SU-DHL-6 (cell line): Measurements from ENCODE around the gene TBCA.

Source experiments
- H2AFZ ChIP-seq: fragments of 200-600 bp; sonication (generic); 2 replicates; pipeline ENCODE4 v1.6.1; 2014; ENCODE audit warnings: low read depth, mild to moderate bottlenecking, moderate library complexity, mixed read lengths, antibody characterized with exemption, low read length; ENCODE audit not compliant: severe bottlenecking
- H3F3A ChIP-seq: fragments of 200-600 bp; shearing (Covaris generic); 2 replicates; pipeline ENCODE4 v1.6.0; 2016; ENCODE audit warnings: antibody characterized with exemption, mild to moderate bottlenecking; ENCODE audit not compliant: insufficient read depth
- H3K27ac ChIP-seq: fragments of 200-600 bp; sonication (generic); 2 replicates; pipeline ENCODE4 v1.5.1; 2016; ENCODE audit warnings: low read depth, mild to moderate bottlenecking, low read length, moderate library complexity, mixed read lengths
- H3K27me3 ChIP-seq: fragments of 200-600 bp; sonication (generic), shearing (Covaris generic); 2 replicates; pipeline ENCODE4 v1.6.0; 2014; ENCODE audit warnings: mild to moderate bottlenecking, low read length
- H3K36me3 ChIP-seq: fragments of 200-600 bp; sonication (generic); 2 replicates; pipeline ENCODE4 v1.6.1; 2014; ENCODE audit warnings: mild to moderate bottlenecking, low read length, mixed read lengths
- H3K4me2 ChIP-seq: fragments of 300-600, 200-600 bp; shearing (Covaris generic), sonication (generic); 2 replicates; pipeline ENCODE4 v1.6.0; 2014; ENCODE audit warnings: low read length, low read depth, mild to moderate bottlenecking; ENCODE audit not compliant: poor library complexity, severe bottlenecking
- H3K4me3 ChIP-seq: fragments of 200-600 bp; sonication (generic); 2 replicates; pipeline ENCODE4 v1.5.1; 2014; ENCODE audit warnings: antibody characterized with exemption, low read length, mild to moderate bottlenecking, mixed read lengths; ENCODE audit not compliant: insufficient read depth, poor library complexity, severe bottlenecking
- H3K79me2 ChIP-seq: fragments of 200-600 bp; sonication (generic); 2 replicates; pipeline ENCODE4 v1.6.1; 2014; ENCODE audit warnings: mild to moderate bottlenecking, low read length, moderate library complexity; ENCODE audit not compliant: insufficient read depth
- H3K9ac ChIP-seq: fragments of 200-600 bp; sonication (generic); 2 replicates; pipeline ENCODE4 v1.7.0; 2014; ENCODE audit warnings: mild to moderate bottlenecking, low read length
- H3K9me2 ChIP-seq: fragments of 200-600 bp; sonication (generic); replicated peaks from 2 replicates; pipeline ENCODE4 v1.6.1; 2014; ENCODE audit warnings: low read length; ENCODE audit not compliant: insufficient read depth
- H3K9me3 ChIP-seq: fragments of 200-600 bp; sonication (generic); 2 replicates; pipeline ENCODE4 v1.6.1; 2014; ENCODE audit warnings: low read length, mixed read lengths; ENCODE audit not compliant: insufficient read depth
- H4K20me1 ChIP-seq: fragments of 200-600 bp; sonication (generic); 2 replicates; pipeline ENCODE4 v1.6.1; 2014; ENCODE audit warnings: low read depth, mild to moderate bottlenecking, antibody characterized with exemption, low read length, moderate library complexity, mixed read lengths
- CTCF ChIP-seq: fragments of 200-600 bp; sonication (generic); IDR thresholded peaks from one replicate; pipeline ENCODE4 v1.5.1; 2017; ENCODE audit warnings: antibody characterized with exemption, mild to moderate bottlenecking, low read length, moderate library complexity; ENCODE audit not compliant: insufficient read depth, poor library complexity, severe bottlenecking
- EZH2phosphoT487 ChIP-seq: fragments of 200-600 bp; sonication (generic), shearing (Covaris generic); conservative IDR thresholded peaks from 2 replicates; pipeline ENCODE4 v1.6.1; 2018; ENCODE audit warnings: mild to moderate bottlenecking, antibody characterized with exemption, low read length, moderate library complexity, mixed read lengths

Gene TBCA

GRCh38 chr5:77641397-77641943, 134.7 kb downstream of the TBCA start:
- no peak for TF ChIP-seq EZH2phosphoT487
- TF ChIP-seq CTCF, result no peak
- no peaks in the 10 kb centered on the region for H3K79me2 ChIP-seq
- no peaks in the 10 kb centered on the region for H3K9me3 ChIP-seq
- no peak overlapping the region for H2AFZ ChIP-seq
- no peak overlapping the region for H3K4me2 ChIP-seq
- no peaks in the 10 kb centered on the region for H3K9me2 ChIP-seq
- H3K27ac ChIP-seq, result no peak overlapping the region
- no peak overlapping the region for H3K4me3 ChIP-seq
- H3K27me3 ChIP-seq, result no peaks in the 10 kb centered on the region
- H3K36me3 ChIP-seq, result no peaks in the 10 kb centered on the region
- no peaks in the 10 kb centered on the region for H4K20me1 ChIP-seq
- no peaks in the 10 kb centered on the region for H3F3A ChIP-seq
- no peak overlapping the region for H3K9ac ChIP-seq
